Right cardiac atrium (tissue), 5 donors: Measurements from ENCODE around the gene IGSF22. TPM values are rescaled to one million over a fixed set of nuclear protein-coding genes. Genes with fewer than 3 reads are reported as not detected.

ENCODE experiments used
- ATAC-seq, 2 donors: fragments of 200-7000 bp; cut with Tn5 transposase; one replicate each; pipeline versions ENCODE4 v1.8.0 to v1.9.1; 2020; ENCODE audit warnings: moderate library complexity in 2 of 2, mild to moderate bottlenecking in 1 of 2
- DNase-seq, 3 donors: peaks; one replicate each; pipeline ENCODE4 v3.0.0-alpha.2; 2020
- H3K27ac ChIP-seq: one replicate; pipeline ENCODE4 v1.5.1; 2013; ENCODE audit warnings: mild to moderate bottlenecking, low read length, control low read depth, moderate library complexity
- H3K27me3 ChIP-seq: one replicate; pipeline ENCODE4 v1.6.1; 2013; ENCODE audit not compliant: control insufficient read depth, insufficient read depth
- H3K4me1 ChIP-seq: one replicate; pipeline ENCODE4 v1.6.1; 2013; ENCODE audit warnings: low read length; ENCODE audit not compliant: control insufficient read depth, insufficient read depth
- H3K4me3 ChIP-seq: one replicate; pipeline ENCODE4 v1.5.1; 2013; ENCODE audit warnings: low read length, control low read depth
- H3K9me3 ChIP-seq: one replicate; pipeline ENCODE4 v1.6.1; 2013; ENCODE audit warnings: low read length; ENCODE audit not compliant: control insufficient read depth
- WGBS: extraction: QIAGEN DNeasy Blood & Tissue Kit; methylation state at CpG from one replicate; pipeline ENCODE4 v1.1.7; 2013; 5-methylcytosine and 5-hydroxymethylcytosine counted together
- intact Hi-C, 4 donors: fragments of 100-400 bp; cut with DNase I; formaldehyde crosslinking; loops; one replicate each; pipeline versions ENCODE4 v1.11.0 to v1.14.0; 2022 to 2023
- polyA plus RNA-seq: library from polyadenylated mRNA; stranded (reverse); fragments of 200-250 nt; gene quantifications from one replicate; pipeline ENCODE4 v1.2.3, GENCODE V29; 2013
- total RNA-seq, 4 donors: library from RNA; stranded (reverse); fragmentation: NEBNext Ultra II Directional; extraction: Animal tissue kit (Norgen Biotek cat#: 25700); gene quantifications; one replicate each; pipeline ENCODE4 v1.2.1, GENCODE V29; 2021
- donor health status: healthy with polysubstance abuse.
- donor health status: DM: no; HTN: yes; CAD: no.
- donor health status: DM: no; HTN: no; CAD: no.
- donor health status: DM: no; HTN: yes; CAD: no; lungs with severe emphysema.
- donor health status: DM: yes; HTN: yes; CAD: no.

Gene IGSF22
- total and polyA plus RNA-seq, 5 donors, result 0.66 to 1.3 (median 1.1) TPM

- ATAC-seq, result no peak
- intact Hi-C loops, result no loop called here
- no peak for DNase-seq
- Histone ChIP-seq H3K4me1 (no peaks in the 10 kb centered on the region), H3K9me3 (no peaks in the 10 kb centered on the region), H3K27ac (no peak overlapping the region), H3K4me3 (no peak overlapping the region), H3K27me3 (no peaks in the 10 kb centered on the region)
- 78% methylated on average over 15 of the region's 15 CpGs for WGBS
Measured at GRCh38 chr11:18743900-18744514, 18.0 kb upstream of the IGSF22 start.

GRCh38 chr11:18743365-18743764 lies 17.4 kb upstream of the IGSF22 start:
- DNase-seq (no peak), ATAC-seq (no peak)
- 88% methylated on average over 10 of the region's 10 CpGs for WGBS
- no peak overlapping the region for H3K4me3 ChIP-seq
- H3K27me3 ChIP-seq, result no peaks in the 10 kb centered on the region
- intact Hi-C loops, result no loop called here
- H3K4me1 ChIP-seq, result no peaks in the 10 kb centered on the region
- no peaks in the 10 kb centered on the region for H3K9me3 ChIP-seq
- no peak overlapping the region for H3K27ac ChIP-seq

- WGBS, result 88% methylated on average over 3 of the region's 3 CpGs
- DNase-seq, result no peak
Measured at GRCh38 chr11:18741783-18742182, 15.8 kb upstream of the IGSF22 start.

GRCh38 chr11:18739685-18740084 lies 13.7 kb upstream of the IGSF22 start:
- Histone ChIP-seq H3K27me3 (no peaks in the 10 kb centered on the region), H3K9me3 (no peaks in the 10 kb centered on the region), H3K4me3 (no peak overlapping the region), H3K27ac (no peak overlapping the region), H3K4me1 (no peaks in the 10 kb centered on the region)
- no peak for DNase-seq
- intact Hi-C loops, result loop anchor here in 1 of 4 donors (10.0 kb wide), 1 partner anchor 195 kb away; no protein-coding TSS in a partner anchor
- WGBS, result 69% methylated on average over 4 of the region's 4 CpGs
- ATAC-seq, result no peak

More at GRCh38 chr11:18741783-18742182, 15.8 kb upstream of the IGSF22 start:
- no peaks in the 10 kb centered on the region for H3K9me3 ChIP-seq
- no peak overlapping the region for H3K4me3 ChIP-seq
- no peak for ATAC-seq
- intact Hi-C loops, result no loop called here
- no peaks in the 10 kb centered on the region for H3K4me1 ChIP-seq
- no peaks in the 10 kb centered on the region for H3K27me3 ChIP-seq
- H3K27ac ChIP-seq, result no peak overlapping the region

GRCh38 chr11:18737642-18738041 lies 11.7 kb upstream of the IGSF22 start:
- 85% methylated on average over 8 of the region's 8 CpGs for WGBS

GRCh38 chr11:18736590-18737148 lies 10.7 kb upstream of the IGSF22 start:
- intact Hi-C loops, result loop anchor here in 1 of 4 donors (10.0 kb wide), 1 partner anchor 192 kb away; no protein-coding TSS in a partner anchor
- WGBS, result 61% methylated on average over 10 of the region's 10 CpGs
- ATAC-seq, result no peak
- H3K27ac ChIP-seq, result no peak overlapping the region
- no peaks in the 10 kb centered on the region for H3K27me3 ChIP-seq
- H3K4me1 ChIP-seq, result no peaks in the 10 kb centered on the region
- no peak overlapping the region for H3K4me3 ChIP-seq
- no peaks in the 10 kb centered on the region for H3K9me3 ChIP-seq
- DNase-seq, result no peak

More at GRCh38 chr11:18737642-18738041, 11.7 kb upstream of the IGSF22 start:
- H3K4me3 ChIP-seq, result no peak overlapping the region
- H3K9me3 ChIP-seq, result no peaks in the 10 kb centered on the region
- no peaks in the 10 kb centered on the region for H3K27me3 ChIP-seq
- DNase-seq (no peak), ATAC-seq (no peak)
- intact Hi-C loops, result loop anchor here in 1 of 4 donors (10.0 kb wide), 1 partner anchor 193 kb away; no protein-coding TSS in a partner anchor
- H3K4me1 ChIP-seq, result no peaks in the 10 kb centered on the region
- H3K27ac ChIP-seq, result no peak overlapping the region

GRCh38 chr11:18733202-18733601 lies 7.2 kb upstream of the IGSF22 start:
- no peak for ATAC-seq
- intact Hi-C loops, result loop anchor here in 1 of 4 donors (10.0 kb wide), 1 partner anchor 188 kb away; no protein-coding TSS in a partner anchor

GRCh38 chr11:18731949-18732821 lies 6.2 kb upstream of the IGSF22 start:
- peak; percentile 34 to 81 (median 66) for DNase-seq
- no peaks in the 10 kb centered on the region for H3K27me3 ChIP-seq
- H3K9me3 ChIP-seq, result no peaks in the 10 kb centered on the region
- no peak overlapping the region for H3K27ac ChIP-seq
- intact Hi-C loops, result loop anchor here in 1 of 4 donors (10.0 kb wide), 1 partner anchor 187 kb away; no protein-coding TSS in a partner anchor
- H3K4me3 ChIP-seq, result no peak overlapping the region
- peak in 1 of 2 donors; percentile 56 for ATAC-seq
- H3K4me1 ChIP-seq, result no peaks in the 10 kb centered on the region
- 71% methylated on average over 11 of the region's 11 CpGs for WGBS

More at GRCh38 chr11:18733202-18733601, 7.2 kb upstream of the IGSF22 start:
- no peak for DNase-seq
- H3K9me3 ChIP-seq, result no peaks in the 10 kb centered on the region
- no peak overlapping the region for H3K27ac ChIP-seq
- 87% methylated on average over 16 of the region's 16 CpGs for WGBS
- H3K4me1 ChIP-seq, result no peaks in the 10 kb centered on the region
- no peaks in the 10 kb centered on the region for H3K27me3 ChIP-seq
- no peak overlapping the region for H3K4me3 ChIP-seq

GRCh38 chr11:18731441-18731840 lies 5.5 kb upstream of the IGSF22 start:
- intact Hi-C loops, result loop anchor here in 1 of 4 donors (10.0 kb wide), 1 partner anchor 187 kb away; no protein-coding TSS in a partner anchor
- Histone ChIP-seq H3K27me3 (no peaks in the 10 kb centered on the region), H3K9me3 (no peaks in the 10 kb centered on the region), H3K4me1 (no peaks in the 10 kb centered on the region), H3K27ac (no peak overlapping the region), H3K4me3 (no peak overlapping the region)
- DNase-seq (no peak), ATAC-seq (no peak)
- WGBS, result 85% methylated on average over 2 of the region's 2 CpGs

GRCh38 chr11:18730020-18730419 lies 4.0 kb upstream of the IGSF22 start:
- DNase-seq (no peak), ATAC-seq (no peak)
- WGBS, result 82% methylated on average over 9 of the region's 9 CpGs
- intact Hi-C loops, result loop anchor here in 1 of 4 donors (10.0 kb wide), 1 partner anchor 185 kb away; no protein-coding TSS in a partner anchor
- H3K4me1 ChIP-seq, result no peaks in the 10 kb centered on the region
- no peaks in the 10 kb centered on the region for H3K9me3 ChIP-seq
- H3K4me3 ChIP-seq, result no peak overlapping the region
- H3K27me3 ChIP-seq, result no peaks in the 10 kb centered on the region
- no peak overlapping the region for H3K27ac ChIP-seq
